MCF 10A (cell line): ENCODE data around the gene FTSJ1. TPM values are rescaled to one million over a fixed set of nuclear protein-coding genes. Genes with fewer than 3 reads are reported as not detected.

Experiments
- BruUV-seq: library from RNA; stranded (reverse); fragments of 400-500 nt; replicated peaks from 2 replicates; lab custom pipeline; 2021; lab: Mats Ljungman, UMichigan
- CTCF ChIA-PET: fragments of 300-600 bp; sonication (Branson Sonifier 250); formaldehyde crosslinking; extraction: SDS; loops from one replicate; lab custom pipeline; 2021; ENCODE audit warnings: antibody characterized with exemption, inconsistent platforms; lab: Yijun Ruan, JAX
- POLR2A ChIA-PET: fragments of 300-600, 350-650 bp; sonication (Branson Sonifier 250); formaldehyde crosslinking; extraction: SDS; loops from one replicate; lab custom pipeline; 2020; ENCODE audit warnings: antibody characterized with exemption, inconsistent platforms; lab: Yijun Ruan, JAX
- DNase-seq: peaks from one replicate; pipeline ENCODE4 v3.0.0-alpha.2; 2018; ENCODE audit not compliant: unreplicated experiment
- H3K27ac Mint-ChIP-seq: one replicate; pipeline ENCODE4 v1.8.0; 2022; ENCODE audit warnings: mild to moderate bottlenecking, low read depth, mixed read lengths; ENCODE audit not compliant: unreplicated experiment
- H3K27me3 Mint-ChIP-seq: one replicate; pipeline ENCODE4 v1.8.0; 2022; ENCODE audit warnings: mixed read lengths; ENCODE audit not compliant: insufficient read depth, unreplicated experiment
- H3K36me3 Mint-ChIP-seq: one replicate; pipeline ENCODE4 v1.8.0; 2022; ENCODE audit warnings: mild to moderate bottlenecking, moderate library complexity, mixed read lengths; ENCODE audit not compliant: insufficient read depth, unreplicated experiment
- H3K4me1 Mint-ChIP-seq: one replicate; pipeline ENCODE4 v1.8.0; 2022; ENCODE audit warnings: mixed read lengths; ENCODE audit not compliant: insufficient read depth, unreplicated experiment
- H3K4me3 Mint-ChIP-seq: one replicate; pipeline ENCODE4 v1.8.0; 2022; ENCODE audit warnings: mild to moderate bottlenecking, moderate library complexity, mixed read lengths; ENCODE audit not compliant: unreplicated experiment
- H3K9me3 Mint-ChIP-seq: one replicate; pipeline ENCODE4 v1.8.0; 2022; ENCODE audit warnings: mixed read lengths; ENCODE audit not compliant: unreplicated experiment
- CTCF ChIP-seq: fragments of 200-600 bp; IDR thresholded peaks from one replicate; pipeline ENCODE4 v1.8.0; 2022; ENCODE audit warnings: antibody characterized with exemption, mild to moderate bottlenecking; ENCODE audit not compliant: unreplicated experiment
- intact Hi-C: fragments of 100-400 bp; cut with micrococcal nuclease; formaldehyde crosslinking; loops from 2 replicates; pipeline ENCODE4 v1.14.1; 2022
- total RNA-seq: library from RNA; stranded (reverse); gene quantifications from 2 replicates; pipeline ENCODE4 v1.2.3, GENCODE V29; 2022

Gene FTSJ1
- total RNA-seq, 1 experiment from 2014 or later = 107 TPM

- no TSS peak for BruUV-seq
- POLR2A ChIA-PET = no interaction called here
- no peak for TF ChIP-seq CTCF
- intact Hi-C loops = no loop called here
- no peaks in the 10 kb centered on the region for H3K36me3 Mint-ChIP-seq
- peak overlapping the region; percentile 47 for H3K27ac Mint-ChIP-seq
- H3K9me3 Mint-ChIP-seq = no peaks in the 10 kb centered on the region
- DNase-seq = no peak
- H3K4me1 Mint-ChIP-seq = peaks cover 16% of the 10 kb centered on the region
- H3K27me3 Mint-ChIP-seq = no peaks in the 10 kb centered on the region
- CTCF ChIA-PET = no interaction called here
- H3K4me3 Mint-ChIP-seq = no peak overlapping the region
Measured at GRCh38 chrX:48496660-48497059, 20.7 kb downstream of the FTSJ1 start.

- Mint-ChIP-seq H3K36me3 (no peaks in the 10 kb centered on the region), H3K27ac (peak overlapping the region; percentile 29)
Measured at GRCh38 chrX:48497871-48498270, 21.9 kb downstream of the FTSJ1 start.

GRCh38 chrX:48498374-48498809 is 22.4 kb downstream of the FTSJ1 start:
- H3K27ac Mint-ChIP-seq = peak overlapping the region; percentile 29
- no peaks in the 10 kb centered on the region for H3K36me3 Mint-ChIP-seq
- no peaks in the 10 kb centered on the region for H3K27me3 Mint-ChIP-seq
- ChIA-PET POLR2A (interaction anchor here (1.1 kb wide), 1 partner anchor 41 kb away, joined by 3 read pairs; the partner anchor contains the start of gene TBC1D25), CTCF (interaction anchor here (1.1 to 1.3 kb wide), 2 partner anchors 24 to 42 kb away, joined by 3 to 5 read pairs; no protein-coding TSS in a partner anchor)
- no peak for TF ChIP-seq CTCF
- H3K9me3 Mint-ChIP-seq = no peaks in the 10 kb centered on the region
- no peak overlapping the region for H3K4me3 Mint-ChIP-seq
- intact Hi-C loops = no loop called here
- H3K4me1 Mint-ChIP-seq = peaks cover 7% of the 10 kb centered on the region
- no TSS peak for BruUV-seq
- peak; percentile 59 for DNase-seq

More at GRCh38 chrX:48497871-48498270, 21.9 kb downstream of the FTSJ1 start:
- CTCF ChIA-PET = interaction anchor here (0.6 to 1.3 kb wide), 4 partner anchors 23 to 154 kb away, joined by 3 to 5 read pairs (median 3); no protein-coding TSS in a partner anchor
- BruUV-seq = no TSS peak
- Mint-ChIP-seq H3K9me3 (no peaks in the 10 kb centered on the region), H3K27me3 (no peaks in the 10 kb centered on the region), H3K4me3 (no peak overlapping the region), H3K4me1 (peaks cover 7% of the 10 kb centered on the region)
- POLR2A ChIA-PET = interaction anchor here (0.5 to 1.1 kb wide), 2 partner anchors 42 to 511 kb away, joined by 3 read pairs; partner anchors contain the start of gene TBC1D25
- no peak for DNase-seq
- intact Hi-C loops = no loop called here
- no peak for TF ChIP-seq CTCF

GRCh38 chrX:48504261-48504660 is 28.3 kb downstream of the FTSJ1 start:
- intact Hi-C loops = no loop called here

More at GRCh38 chrX:48504261-48504660, 28.3 kb downstream of the FTSJ1 start:
- POLR2A ChIA-PET = interaction anchor here (0.6 to 2.9 kb wide), 3 partner anchors 9 to 689 kb away, joined by 3 to 8 read pairs (median 5); no protein-coding TSS in a partner anchor
- no peak for TF ChIP-seq CTCF
- Mint-ChIP-seq H3K27ac (no peak overlapping the region), H3K4me1 (no peaks in the 10 kb centered on the region), H3K27me3 (no peaks in the 10 kb centered on the region), H3K36me3 (no peaks in the 10 kb centered on the region), H3K9me3 (no peaks in the 10 kb centered on the region), H3K4me3 (no peak overlapping the region)
- CTCF ChIA-PET = interaction anchor here (0.6 to 1.0 kb wide), 2 partner anchors 30 to 31 kb away, joined by 3 read pairs; no protein-coding TSS in a partner anchor
- BruUV-seq = no TSS peak
- DNase-seq = no peak
